WTC11 (cell line): ENCODE measurements around the gene ADAM12. TPM values are rescaled to one million over a fixed set of nuclear protein-coding genes. Genes with fewer than 3 reads are reported as not detected.

Experiments
- ATAC-seq: fragments of 200-7000 bp; cut with Tn5 transposase; 2 replicates; pipeline ENCODE4 v1.10.0; 2021; ENCODE audit warnings: mild to moderate bottlenecking, moderate library complexity
- CTCF ChIA-PET: fragments of 300-600 bp; sonication (Branson Sonifier 250); formaldehyde crosslinking; loops from one replicate; lab custom pipeline; 2021; ENCODE audit warnings: antibody characterized with exemption; lab: Charles Lee
- POLR2A ChIA-PET: fragments of 350-600 bp; sonication (Branson Sonifier 250); formaldehyde crosslinking; loops from one replicate; lab custom pipeline; 2021; ENCODE audit warnings: antibody characterized with exemption; lab: Charles Lee
- DNase-seq: peaks from one replicate; pipeline ENCODE4 v3.0.0; 2021; ENCODE audit warnings: low spot score
- H3K27ac Mint-ChIP-seq: 2 replicates; pipeline ENCODE4 v1.8.0; 2021; ENCODE audit warnings: mixed read lengths
- H3K27me3 Mint-ChIP-seq: 2 replicates; pipeline ENCODE4 v1.8.0; 2021; ENCODE audit warnings: low read depth, mild to moderate bottlenecking, moderate library complexity, mixed read lengths
- H3K36me3 Mint-ChIP-seq: 2 replicates; pipeline ENCODE4 v1.8.0; 2021; ENCODE audit warnings: mixed read lengths
- H3K4me1 Mint-ChIP-seq: 2 replicates; pipeline ENCODE4 v1.8.0; 2022; ENCODE audit warnings: mixed read lengths
- H3K4me3 Mint-ChIP-seq: 2 replicates; pipeline ENCODE4 v1.8.0; 2021; ENCODE audit warnings: mild to moderate bottlenecking, moderate library complexity, mixed read lengths
- H3K9me3 Mint-ChIP-seq: 2 replicates; pipeline ENCODE4 v1.8.0; 2021; ENCODE audit warnings: mixed read lengths
- AR ChIP-seq: fragments of 250-450 bp; sonication (Bioruptor Pico); IDR thresholded peaks from 2 replicates; pipeline ENCODE4 v1.9.0; 2021; ENCODE audit warnings: mild to moderate bottlenecking
- IRF1 ChIP-seq: sonication (generic); formaldehyde crosslinking; IDR thresholded peaks from 2 replicates; pipeline ENCODE4 v1.8.0; 2023; ENCODE audit warnings: missing genetic modification reagents
- JUN ChIP-seq: sonication (generic); formaldehyde crosslinking; IDR thresholded peaks from 2 replicates; pipeline ENCODE4 v1.8.0; 2023; ENCODE audit warnings: mild to moderate bottlenecking, missing genetic modification reagents
- MXD4 ChIP-seq: fragments of 250-450 bp; sonication (Bioruptor Pico); IDR thresholded peaks from 2 replicates; pipeline ENCODE4 v1.8.0; 2021; ENCODE audit warnings: mild to moderate bottlenecking, moderate library complexity, borderline replicate concordance
- NFATC4 ChIP-seq: fragments of 250-450 bp; sonication (Bioruptor Pico); IDR thresholded peaks from 2 replicates; pipeline ENCODE4 v1.9.0; 2021; ENCODE audit warnings: mild to moderate bottlenecking
- NFYB ChIP-seq: sonication (generic); formaldehyde crosslinking; conservative IDR thresholded peaks from 2 replicates; pipeline ENCODE4 v1.8.0; 2022; ENCODE audit warnings: low read depth, missing genetic modification reagents
- NR2C2 ChIP-seq: sonication (generic); formaldehyde crosslinking; IDR thresholded peaks from 2 replicates; pipeline ENCODE4 v1.8.0; 2022; ENCODE audit warnings: mild to moderate bottlenecking, missing genetic modification reagents
- PRDM15 ChIP-seq: sonication (generic); formaldehyde crosslinking; IDR thresholded peaks from 2 replicates; pipeline ENCODE4 v1.8.0; 2022; ENCODE audit warnings: missing genetic modification reagents
- RELA ChIP-seq: sonication (generic); formaldehyde crosslinking; IDR thresholded peaks from 2 replicates; pipeline ENCODE4 v1.8.1; 2022; ENCODE audit warnings: missing genetic modification reagents, mild to moderate bottlenecking, borderline replicate concordance
- RORB ChIP-seq: fragments of 250-450 bp; sonication (Bioruptor Pico); IDR thresholded peaks from 2 replicates; pipeline ENCODE4 v1.9.0; 2021; ENCODE audit warnings: mild to moderate bottlenecking
- SMAD3 ChIP-seq: sonication (generic); formaldehyde crosslinking; IDR thresholded peaks from 2 replicates; pipeline ENCODE4 v1.8.0; 2022; ENCODE audit warnings: missing genetic modification reagents, mild to moderate bottlenecking, borderline replicate concordance
- ZBTB21 ChIP-seq: sonication (generic); formaldehyde crosslinking; IDR thresholded peaks from 2 replicates; pipeline ENCODE4 v1.8.1; 2023; ENCODE audit warnings: mild to moderate bottlenecking, missing genetic modification reagents, borderline replicate concordance
- total RNA-seq: library from RNA; stranded (reverse); gene quantifications from 3 replicates; pipeline ENCODE4 v1.2.3, GENCODE V29; 2021
- TF ChIP-seq, protein P1 (sequence below): sonication (generic); formaldehyde crosslinking; IDR thresholded peaks from 2 replicates; pipeline ENCODE4 v1.8.1; 2022; ENCODE audit warnings: missing genetic modification reagents, borderline replicate concordance
- TF ChIP-seq, protein P2 (sequence below): sonication (generic); formaldehyde crosslinking; IDR thresholded peaks from 2 replicates; pipeline ENCODE4 v1.8.1; 2022; ENCODE audit warnings: mild to moderate bottlenecking, missing genetic modification reagents, moderate library complexity, borderline replicate concordance
- TF ChIP-seq, protein P3 (sequence below): sonication (generic); formaldehyde crosslinking; conservative IDR thresholded peaks from 2 replicates; pipeline ENCODE4 v1.8.1; 2022; ENCODE audit warnings: mild to moderate bottlenecking, missing genetic modification reagents
- TF ChIP-seq, protein P4 (sequence below): sonication (generic); formaldehyde crosslinking; IDR thresholded peaks from 2 replicates; pipeline ENCODE4 v1.8.1; 2022; ENCODE audit warnings: low read depth, missing genetic modification reagents, borderline replicate concordance
- TF ChIP-seq, protein P5 (sequence below): fragments of 250-450 bp; sonication (Bioruptor Pico); conservative IDR thresholded peaks from 2 replicates; pipeline ENCODE4 v1.9.0; 2021; ENCODE audit warnings: mild to moderate bottlenecking
- TF ChIP-seq, protein P6 (sequence below): sonication (generic); formaldehyde crosslinking; IDR thresholded peaks from 2 replicates; pipeline ENCODE4 v1.8.1; 2022; ENCODE audit warnings: mild to moderate bottlenecking, moderate library complexity, missing genetic modification reagents

The ADAM12 gene
- total RNA-seq, 1 experiment from 2014 or later = 0.22 TPM

- TF ChIP-seq PRDM15 (CRISPR knock-in tag) (no peak), NFYB (no peak), NR2C2 (CRISPR knock-in tag) (no peak), AR (no peak), JUN (CRISPR knock-in tag) (no peak)
- TF ChIP-seq, protein P1, sequence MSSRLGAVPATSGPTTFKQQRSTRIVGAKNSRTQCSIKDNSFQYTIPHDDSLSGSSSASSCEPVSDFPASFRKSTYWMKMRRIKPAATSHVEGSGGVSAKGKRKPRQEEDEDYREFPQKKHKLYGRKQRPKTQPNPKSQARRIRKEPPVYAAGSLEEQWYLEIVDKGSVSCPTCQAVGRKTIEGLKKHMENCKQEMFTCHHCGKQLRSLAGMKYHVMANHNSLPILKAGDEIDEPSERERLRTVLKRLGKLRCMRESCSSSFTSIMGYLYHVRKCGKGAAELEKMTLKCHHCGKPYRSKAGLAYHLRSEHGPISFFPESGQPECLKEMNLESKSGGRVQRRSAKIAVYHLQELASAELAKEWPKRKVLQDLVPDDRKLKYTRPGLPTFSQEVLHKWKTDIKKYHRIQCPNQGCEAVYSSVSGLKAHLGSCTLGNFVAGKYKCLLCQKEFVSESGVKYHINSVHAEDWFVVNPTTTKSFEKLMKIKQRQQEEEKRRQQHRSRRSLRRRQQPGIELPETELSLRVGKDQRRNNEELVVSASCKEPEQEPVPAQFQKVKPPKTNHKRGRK (CRISPR knock-in tag) = no peak
- TF ChIP-seq, protein P2, sequence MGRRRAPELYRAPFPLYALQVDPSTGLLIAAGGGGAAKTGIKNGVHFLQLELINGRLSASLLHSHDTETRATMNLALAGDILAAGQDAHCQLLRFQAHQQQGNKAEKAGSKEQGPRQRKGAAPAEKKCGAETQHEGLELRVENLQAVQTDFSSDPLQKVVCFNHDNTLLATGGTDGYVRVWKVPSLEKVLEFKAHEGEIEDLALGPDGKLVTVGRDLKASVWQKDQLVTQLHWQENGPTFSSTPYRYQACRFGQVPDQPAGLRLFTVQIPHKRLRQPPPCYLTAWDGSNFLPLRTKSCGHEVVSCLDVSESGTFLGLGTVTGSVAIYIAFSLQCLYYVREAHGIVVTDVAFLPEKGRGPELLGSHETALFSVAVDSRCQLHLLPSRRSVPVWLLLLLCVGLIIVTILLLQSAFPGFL = no peak
- TF ChIP-seq, protein P3, sequence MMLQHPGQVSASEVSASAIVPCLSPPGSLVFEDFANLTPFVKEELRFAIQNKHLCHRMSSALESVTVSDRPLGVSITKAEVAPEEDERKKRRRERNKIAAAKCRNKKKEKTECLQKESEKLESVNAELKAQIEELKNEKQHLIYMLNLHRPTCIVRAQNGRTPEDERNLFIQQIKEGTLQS (CRISPR knock-in tag) = no peak
- TF ChIP-seq, protein P4, sequence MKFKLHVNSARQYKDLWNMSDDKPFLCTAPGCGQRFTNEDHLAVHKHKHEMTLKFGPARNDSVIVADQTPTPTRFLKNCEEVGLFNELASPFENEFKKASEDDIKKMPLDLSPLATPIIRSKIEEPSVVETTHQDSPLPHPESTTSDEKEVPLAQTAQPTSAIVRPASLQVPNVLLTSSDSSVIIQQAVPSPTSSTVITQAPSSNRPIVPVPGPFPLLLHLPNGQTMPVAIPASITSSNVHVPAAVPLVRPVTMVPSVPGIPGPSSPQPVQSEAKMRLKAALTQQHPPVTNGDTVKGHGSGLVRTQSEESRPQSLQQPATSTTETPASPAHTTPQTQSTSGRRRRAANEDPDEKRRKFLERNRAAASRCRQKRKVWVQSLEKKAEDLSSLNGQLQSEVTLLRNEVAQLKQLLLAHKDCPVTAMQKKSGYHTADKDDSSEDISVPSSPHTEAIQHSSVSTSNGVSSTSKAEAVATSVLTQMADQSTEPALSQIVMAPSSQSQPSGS = no peak
Measured at GRCh38 chr10:126065751-126066377, 322.4 kb downstream of the ADAM12 start (continued).

DNA sequence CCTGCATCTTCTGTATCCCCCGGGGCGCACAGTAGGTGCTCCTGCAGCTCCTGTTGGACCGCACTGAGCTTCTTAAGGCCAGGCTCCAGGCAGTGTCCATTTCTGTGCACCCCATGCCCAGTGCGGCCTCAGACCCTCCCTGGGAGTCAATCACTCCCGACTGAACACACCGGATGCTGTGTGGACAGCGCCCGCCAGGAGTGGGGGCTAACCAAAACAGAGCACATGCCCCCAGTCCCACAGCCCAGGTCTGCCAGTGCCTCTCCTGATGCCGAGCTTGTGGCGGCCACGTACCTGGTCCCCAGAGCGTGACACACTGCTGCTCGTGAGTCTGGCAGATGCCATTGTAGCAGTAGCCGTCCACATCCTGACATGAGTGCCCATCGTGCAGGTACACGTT lies 323.8 kb downstream of the ADAM12 start:
- DNase-seq = no peak
- Mint-ChIP-seq H3K4me3 (no peak overlapping the region), H3K36me3 (no peaks in the 10 kb centered on the region; the same call in 1 of the 2 replicates), H3K27me3 (peaks cover under 1% of the 10 kb centered on the region; the same call in 1 of the 2 replicates), H3K9me3 (peaks cover 6% of the 10 kb centered on the region), H3K4me1 (no peaks in the 10 kb centered on the region), H3K27ac (no peak overlapping the region)
- ATAC-seq = no peak
- ChIA-PET POLR2A (no interaction called here), CTCF (interaction anchor here (0.7 kb wide), 1 partner anchor 35 kb away, joined by 3 read pairs; no protein-coding TSS in a partner anchor)
- TF ChIP-seq, protein P5, sequence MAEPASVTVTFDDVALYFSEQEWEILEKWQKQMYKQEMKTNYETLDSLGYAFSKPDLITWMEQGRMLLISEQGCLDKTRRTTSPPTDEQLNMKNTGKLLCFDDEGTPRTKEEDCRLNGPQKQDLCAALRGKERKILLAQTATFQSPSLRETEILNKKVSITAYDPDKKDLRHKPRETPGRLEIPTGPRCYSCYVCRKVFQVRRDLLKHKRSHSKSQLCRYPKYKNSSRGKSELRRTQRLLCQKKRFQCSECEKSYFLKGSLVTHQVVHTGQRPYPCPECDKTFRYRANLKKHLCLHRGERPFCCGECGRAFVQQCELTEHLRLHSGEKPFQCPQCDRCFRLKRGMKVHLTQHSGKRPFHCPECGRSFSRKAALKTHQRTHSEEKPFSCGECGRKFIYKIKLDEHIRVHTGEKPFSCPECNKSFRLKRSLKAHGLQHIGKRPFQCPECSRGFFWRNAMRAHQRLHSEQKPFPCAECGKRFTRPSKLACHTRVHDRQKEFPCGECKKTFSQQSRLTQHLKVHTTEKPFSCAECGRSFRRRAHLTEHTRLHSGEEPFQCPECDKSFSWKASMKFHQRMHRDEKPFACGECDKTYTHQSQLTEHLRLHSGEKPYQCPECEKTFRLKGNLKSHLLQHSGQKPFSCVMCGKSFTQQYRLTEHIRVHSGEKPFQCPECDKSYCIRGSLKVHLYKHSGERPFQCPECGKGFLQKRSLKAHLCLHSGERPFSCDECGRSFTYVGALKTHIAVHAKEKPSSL (CRISPR knock-in tag) = no peak
- no peak for TF ChIP-seq IRF1 (CRISPR knock-in tag)
- TF ChIP-seq ZBTB21 (CRISPR knock-in tag) = no peak
- TF ChIP-seq, protein P1 (CRISPR knock-in tag) = no peak
- TF ChIP-seq RORB (CRISPR knock-in tag) = no peak
- TF ChIP-seq, protein P6, sequence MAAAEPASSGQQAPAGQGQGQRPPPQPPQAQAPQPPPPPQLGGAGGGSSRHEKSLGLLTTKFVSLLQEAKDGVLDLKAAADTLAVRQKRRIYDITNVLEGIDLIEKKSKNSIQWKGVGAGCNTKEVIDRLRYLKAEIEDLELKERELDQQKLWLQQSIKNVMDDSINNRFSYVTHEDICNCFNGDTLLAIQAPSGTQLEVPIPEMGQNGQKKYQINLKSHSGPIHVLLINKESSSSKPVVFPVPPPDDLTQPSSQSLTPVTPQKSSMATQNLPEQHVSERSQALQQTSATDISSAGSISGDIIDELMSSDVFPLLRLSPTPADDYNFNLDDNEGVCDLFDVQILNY (CRISPR knock-in tag) = no peak
- TF ChIP-seq SMAD3 (CRISPR knock-in tag) = no peak
- no peak for TF ChIP-seq MXD4 (CRISPR knock-in tag)
- TF ChIP-seq NFYB = no peak
- TF ChIP-seq RELA = no peak
- TF ChIP-seq NFATC4 (CRISPR knock-in tag) = no peak
